Liver (tissue), 9 donors: Measurements from ENCODE around the gene PHKB. TPM values are rescaled to one million over a fixed set of nuclear protein-coding genes. Genes with fewer than 3 reads are reported as not detected.

ENCODE experiments used
- DNase-seq: peaks from one replicate; pipeline ENCODE4 v3.0.0-alpha.2; 2017; ENCODE audit warnings: low spot score
- H3K27ac ChIP-seq, 2 donors: one replicate each; pipeline ENCODE4 v1.7.0; 2013; ENCODE audit warnings: inconsistent platforms in 2 of 2, low read length in 2 of 2, control low read depth in 1 of 2, low read depth in 1 of 2, mild to moderate bottlenecking in 1 of 2
- H3K27me3 ChIP-seq, 4 donors: one replicate each; pipeline versions ENCODE4 v1.6.1 to v1.7.0; 2013; ENCODE audit warnings: low read length in 3 of 4, inconsistent platforms in 1 of 4, mild to moderate bottlenecking in 1 of 4, moderate library complexity in 1 of 4; ENCODE audit not compliant: control insufficient read depth in 4 of 4, insufficient read depth in 4 of 4
- H3K36me3 ChIP-seq, 4 donors: one replicate each; pipeline versions ENCODE4 v1.6.1 to v1.7.0; 2013; ENCODE audit warnings: low read length in 3 of 4, mild to moderate bottlenecking in 3 of 4, low read depth in 1 of 4, moderate library complexity in 1 of 4; ENCODE audit not compliant: control insufficient read depth in 4 of 4, insufficient read depth in 3 of 4
- H3K4me1 ChIP-seq, 4 donors: one replicate each; pipeline versions ENCODE4 v1.6.1 to v1.7.0; 2013; ENCODE audit warnings: low read length in 3 of 4, mild to moderate bottlenecking in 3 of 4, moderate library complexity in 1 of 4; ENCODE audit not compliant: control insufficient read depth in 4 of 4, insufficient read depth in 4 of 4
- H3K4me3 ChIP-seq, 3 donors: one replicate each; pipeline versions ENCODE4 v1.6.1 to v1.7.0; 2013; ENCODE audit warnings: low read length in 3 of 3, control low read depth in 1 of 3, low read depth in 1 of 3, mild to moderate bottlenecking in 1 of 3
- H3K9ac ChIP-seq, 2 donors: one replicate each; pipeline ENCODE4 v1.7.0; 2013; ENCODE audit warnings: low read length in 2 of 2, mild to moderate bottlenecking in 2 of 2, moderate library complexity in 2 of 2, control low read depth in 1 of 2, low read depth in 1 of 2
- H3K9me3 ChIP-seq, 4 donors: one replicate each; pipeline versions ENCODE4 v1.6.1 to v1.7.0; 2013; ENCODE audit warnings: low read length in 3 of 4; ENCODE audit not compliant: control insufficient read depth in 4 of 4
- FOXA1 ChIP-seq: IDR thresholded peaks from 2 replicates; pipeline ENCODE4 v1.6.1; 2016; ENCODE audit warnings: antibody characterized with exemption
- FOXA2 ChIP-seq: IDR thresholded peaks from 2 replicates; pipeline ENCODE4 v1.6.1; 2016; ENCODE audit warnings: antibody characterized with exemption
- GABPA ChIP-seq, 2 donors: IDR thresholded peaks in 1 of 2; conservative IDR thresholded peaks in 1 of 2; 2 replicates each; pipeline ENCODE4 v1.6.1; 2016; ENCODE audit warnings: antibody characterized with exemption in 2 of 2, mild to moderate bottlenecking in 1 of 2, moderate library complexity in 1 of 2
- HNF4A ChIP-seq, 2 donors: conservative IDR thresholded peaks; 2 replicates each; pipeline ENCODE4 v1.6.1; 2016; ENCODE audit warnings: antibody characterized with exemption in 2 of 2, mild to moderate bottlenecking in 2 of 2
- JUND ChIP-seq, 2 donors: IDR thresholded peaks; 2 replicates each; pipeline ENCODE4 v1.6.1; 2016; ENCODE audit warnings: antibody characterized with exemption in 2 of 2
- NR2F2 ChIP-seq: IDR thresholded peaks from 2 replicates; pipeline ENCODE4 v1.6.1; 2016; ENCODE audit warnings: antibody characterized with exemption
- RXRA ChIP-seq, 2 donors: IDR thresholded peaks; 2 replicates each; pipeline ENCODE4 v1.6.1; 2017 to 2018; ENCODE audit warnings: antibody characterized with exemption in 2 of 2, mild to moderate bottlenecking in 1 of 2
- SP1 ChIP-seq: IDR thresholded peaks from 2 replicates; pipeline ENCODE4 v1.6.1; 2018; ENCODE audit warnings: antibody characterized with exemption, mild to moderate bottlenecking
- TAF1 ChIP-seq: conservative IDR thresholded peaks from 2 replicates; pipeline ENCODE4 v1.6.1; 2016; ENCODE audit warnings: antibody characterized with exemption, mild to moderate bottlenecking
- YY1 ChIP-seq: IDR thresholded peaks from 2 replicates; pipeline ENCODE4 v1.6.1; 2016; ENCODE audit warnings: antibody characterized with exemption, mild to moderate bottlenecking
- WGBS: extraction: QIAGEN DNeasy Blood & Tissue Kit; methylation state at CpG from one replicate; pipeline ENCODE4 v1.1.7; 2013; 5-methylcytosine and 5-hydroxymethylcytosine counted together
- polyA plus RNA-seq, 2 donors: library from polyadenylated mRNA; stranded (reverse) in 1 of 2; unstranded in 1 of 2; fragments of 200-250 nt in 1 of 2; fragments of >200 nt in 1 of 2; fragmentation: Nextera tagmentation in 1 of 2; extraction: Ambion mirVana in 1 of 2; gene quantifications; one replicate each; pipeline versions ENCODE4 v1.2.1 to v1.2.3, GENCODE V29; 2013 to 2015
- total RNA-seq, 2 donors: library from RNA; depleted of rRNA; stranded (reverse); fragments of >200 nt; gene quantifications; one replicate each; pipeline ENCODE4 v1.2.3, GENCODE V29; 2014
- TF ChIP-seq, protein P1 (sequence below): fragments of 150-350 bp; IDR thresholded peaks from 2 replicates; pipeline ENCODE4 v1.5.1; 2017; ENCODE audit warnings: improper control_type of control experiment, low read depth, low read length; ENCODE audit not compliant: missing input control
- TF ChIP-seq, protein P2 (sequence below): IDR thresholded peaks from 2 replicates; pipeline ENCODE4 v1.6.1; 2016; ENCODE audit warnings: antibody characterized with exemption, mild to moderate bottlenecking
- TF ChIP-seq, protein P3 (sequence below): IDR thresholded peaks from 2 replicates; pipeline ENCODE4 v1.6.1; 2016; ENCODE audit warnings: antibody characterized with exemption
- TF ChIP-seq, protein P4 (sequence below): IDR thresholded peaks from 2 replicates; pipeline ENCODE4 v1.6.1; 2016; ENCODE audit warnings: antibody characterized with exemption
- donor health status: healthy.
- donor health status: healthy.
- donor health status: healthy.
- donor health status: healthy.
- donor health status: healthy.

The PHKB gene
- total and polyA plus RNA-seq, 4 donors: 13.2 to 49.1 (median 29.0) TPM

DNA sequence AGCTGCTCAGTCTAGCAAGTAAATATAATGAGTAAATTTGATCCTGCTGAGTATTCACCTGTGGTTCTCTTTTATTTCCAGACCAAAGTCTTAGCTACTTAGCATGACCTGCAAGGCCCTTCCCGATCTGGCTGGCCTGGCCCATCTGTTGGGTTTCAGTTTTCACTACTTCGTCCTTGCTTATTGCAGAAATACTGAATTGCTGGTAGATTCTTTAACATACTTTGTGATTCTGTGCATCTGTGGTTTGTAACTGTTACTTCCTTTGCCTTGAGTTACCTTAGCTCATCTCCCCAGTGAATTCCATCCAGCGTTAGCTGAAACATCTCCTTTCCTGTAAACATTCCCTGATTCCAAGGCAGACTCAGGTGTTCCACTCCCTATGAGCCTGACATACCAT lies 131.1 kb downstream of the PHKB start (continued):
- TF ChIP-seq, protein P1, sequence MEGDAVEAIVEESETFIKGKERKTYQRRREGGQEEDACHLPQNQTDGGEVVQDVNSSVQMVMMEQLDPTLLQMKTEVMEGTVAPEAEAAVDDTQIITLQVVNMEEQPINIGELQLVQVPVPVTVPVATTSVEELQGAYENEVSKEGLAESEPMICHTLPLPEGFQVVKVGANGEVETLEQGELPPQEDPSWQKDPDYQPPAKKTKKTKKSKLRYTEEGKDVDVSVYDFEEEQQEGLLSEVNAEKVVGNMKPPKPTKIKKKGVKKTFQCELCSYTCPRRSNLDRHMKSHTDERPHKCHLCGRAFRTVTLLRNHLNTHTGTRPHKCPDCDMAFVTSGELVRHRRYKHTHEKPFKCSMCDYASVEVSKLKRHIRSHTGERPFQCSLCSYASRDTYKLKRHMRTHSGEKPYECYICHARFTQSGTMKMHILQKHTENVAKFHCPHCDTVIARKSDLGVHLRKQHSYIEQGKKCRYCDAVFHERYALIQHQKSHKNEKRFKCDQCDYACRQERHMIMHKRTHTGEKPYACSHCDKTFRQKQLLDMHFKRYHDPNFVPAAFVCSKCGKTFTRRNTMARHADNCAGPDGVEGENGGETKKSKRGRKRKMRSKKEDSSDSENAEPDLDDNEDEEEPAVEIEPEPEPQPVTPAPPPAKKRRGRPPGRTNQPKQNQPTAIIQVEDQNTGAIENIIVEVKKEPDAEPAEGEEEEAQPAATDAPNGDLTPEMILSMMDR: no peak
- TF ChIP-seq TAF1: no peak

DNA sequence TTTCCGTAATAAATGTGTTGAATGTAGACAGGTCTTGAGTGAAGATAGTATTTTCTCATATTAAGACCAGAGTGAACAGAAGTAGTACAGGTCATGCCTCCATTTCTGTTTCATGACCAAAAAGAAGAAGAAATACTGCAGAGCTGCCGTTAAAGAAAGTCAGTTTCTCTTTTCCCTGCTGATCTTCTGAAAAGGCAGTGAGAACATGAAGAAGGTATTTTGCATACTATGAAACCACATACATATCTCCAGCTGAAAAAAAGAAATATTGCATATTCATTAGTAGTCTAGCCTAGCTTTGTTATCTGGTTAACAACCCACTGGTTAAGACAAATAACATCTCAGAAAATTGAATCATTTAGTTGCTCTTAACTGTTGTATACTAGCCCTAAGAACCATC lies 138.4 kb downstream of the PHKB start:
- WGBS: 94% methylated on average over 2 of the region's 2 CpGs
- Histone ChIP-seq H3K36me3 (peaks cover 0 to 5% (median 1%) of the 10 kb centered on the region in 4 donors), H3K27me3 (no peaks in the 10 kb centered on the region), H3K4me3 (no peak overlapping the region), H3K9me3 (no peaks in the 10 kb centered on the region), H3K4me1 (no peaks in the 10 kb centered on the region), H3K9ac (no peak overlapping the region), H3K27ac (no peak overlapping the region)
- DNase-seq: no peak
- TF ChIP-seq JUND (IDR thresholded peaks at IDR 0.05) (no peak), HNF4A (conservative IDR thresholded peaks at IDR 0.05) (no peak), GABPA (IDR thresholded peaks at IDR 0.05 in 1 of 2, conservative IDR thresholded peaks at IDR 0.05 in 1 of 2) (no peak), RXRA (IDR thresholded peaks at IDR 0.05) (no peak), NR2F2 (no peak), FOXA2 (no peak), SP1 (no peak), YY1 (no peak), FOXA1 (no peak)
- TF ChIP-seq, protein P1: no peak
- TF ChIP-seq, protein P2, sequence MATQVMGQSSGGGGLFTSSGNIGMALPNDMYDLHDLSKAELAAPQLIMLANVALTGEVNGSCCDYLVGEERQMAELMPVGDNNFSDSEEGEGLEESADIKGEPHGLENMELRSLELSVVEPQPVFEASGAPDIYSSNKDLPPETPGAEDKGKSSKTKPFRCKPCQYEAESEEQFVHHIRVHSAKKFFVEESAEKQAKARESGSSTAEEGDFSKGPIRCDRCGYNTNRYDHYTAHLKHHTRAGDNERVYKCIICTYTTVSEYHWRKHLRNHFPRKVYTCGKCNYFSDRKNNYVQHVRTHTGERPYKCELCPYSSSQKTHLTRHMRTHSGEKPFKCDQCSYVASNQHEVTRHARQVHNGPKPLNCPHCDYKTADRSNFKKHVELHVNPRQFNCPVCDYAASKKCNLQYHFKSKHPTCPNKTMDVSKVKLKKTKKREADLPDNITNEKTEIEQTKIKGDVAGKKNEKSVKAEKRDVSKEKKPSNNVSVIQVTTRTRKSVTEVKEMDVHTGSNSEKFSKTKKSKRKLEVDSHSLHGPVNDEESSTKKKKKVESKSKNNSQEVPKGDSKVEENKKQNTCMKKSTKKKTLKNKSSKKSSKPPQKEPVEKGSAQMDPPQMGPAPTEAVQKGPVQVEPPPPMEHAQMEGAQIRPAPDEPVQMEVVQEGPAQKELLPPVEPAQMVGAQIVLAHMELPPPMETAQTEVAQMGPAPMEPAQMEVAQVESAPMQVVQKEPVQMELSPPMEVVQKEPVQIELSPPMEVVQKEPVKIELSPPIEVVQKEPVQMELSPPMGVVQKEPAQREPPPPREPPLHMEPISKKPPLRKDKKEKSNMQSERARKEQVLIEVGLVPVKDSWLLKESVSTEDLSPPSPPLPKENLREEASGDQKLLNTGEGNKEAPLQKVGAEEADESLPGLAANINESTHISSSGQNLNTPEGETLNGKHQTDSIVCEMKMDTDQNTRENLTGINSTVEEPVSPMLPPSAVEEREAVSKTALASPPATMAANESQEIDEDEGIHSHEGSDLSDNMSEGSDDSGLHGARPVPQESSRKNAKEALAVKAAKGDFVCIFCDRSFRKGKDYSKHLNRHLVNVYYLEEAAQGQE: no peak
- TF ChIP-seq, protein P3, sequence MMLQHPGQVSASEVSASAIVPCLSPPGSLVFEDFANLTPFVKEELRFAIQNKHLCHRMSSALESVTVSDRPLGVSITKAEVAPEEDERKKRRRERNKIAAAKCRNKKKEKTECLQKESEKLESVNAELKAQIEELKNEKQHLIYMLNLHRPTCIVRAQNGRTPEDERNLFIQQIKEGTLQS: no peak
- TF ChIP-seq, protein P4, sequence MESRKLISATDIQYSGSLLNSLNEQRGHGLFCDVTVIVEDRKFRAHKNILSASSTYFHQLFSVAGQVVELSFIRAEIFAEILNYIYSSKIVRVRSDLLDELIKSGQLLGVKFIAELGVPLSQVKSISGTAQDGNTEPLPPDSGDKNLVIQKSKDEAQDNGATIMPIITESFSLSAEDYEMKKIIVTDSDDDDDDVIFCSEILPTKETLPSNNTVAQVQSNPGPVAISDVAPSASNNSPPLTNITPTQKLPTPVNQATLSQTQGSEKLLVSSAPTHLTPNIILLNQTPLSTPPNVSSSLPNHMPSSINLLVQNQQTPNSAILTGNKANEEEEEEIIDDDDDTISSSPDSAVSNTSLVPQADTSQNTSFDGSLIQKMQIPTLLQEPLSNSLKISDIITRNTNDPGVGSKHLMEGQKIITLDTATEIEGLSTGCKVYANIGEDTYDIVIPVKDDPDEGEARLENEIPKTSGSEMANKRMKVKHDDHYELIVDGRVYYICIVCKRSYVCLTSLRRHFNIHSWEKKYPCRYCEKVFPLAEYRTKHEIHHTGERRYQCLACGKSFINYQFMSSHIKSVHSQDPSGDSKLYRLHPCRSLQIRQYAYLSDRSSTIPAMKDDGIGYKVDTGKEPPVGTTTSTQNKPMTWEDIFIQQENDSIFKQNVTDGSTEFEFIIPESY: no peak
